ENCODE measurements around the gene OGFOD3.

The OGFOD3 gene

GRCh38 chr17:82436601-82437324, 18.4 kb upstream of the OGFOD3 start:
- no peak overlapping the region for H3K4me3 ChIP-seq (ENCODE audit: low read length)
- no peak for DNase-seq (ENCODE audit: low read depth)
- TF ChIP-seq CTCF (IDR thresholded peaks at IDR 0.05; ENCODE audit: insufficient read depth, low read depth, low read length, missing control alignments), result no peak

- no peak overlapping the region for H3K4me3 ChIP-seq (ENCODE audit: low read length)
- TF ChIP-seq CTCF (IDR thresholded peaks at IDR 0.05; ENCODE audit: insufficient read depth, low read depth, low read length, missing control alignments), result no peak
- no peak for DNase-seq (ENCODE audit: low read depth)
Measured at GRCh38 chr17:82435601-82436583, 17.5 kb upstream of the OGFOD3 start.

- DNase-seq (ENCODE audit: low read depth), result no peak
- no peak for TF ChIP-seq CTCF (IDR thresholded peaks at IDR 0.05; ENCODE audit: insufficient read depth, low read depth, low read length, missing control alignments)
- H3K4me3 ChIP-seq (ENCODE audit: low read length), result no peak overlapping the region
Measured at GRCh38 chr17:82435103-82435502, 16.7 kb upstream of the OGFOD3 start.

- no peak for TF ChIP-seq CTCF (IDR thresholded peaks at IDR 0.05; ENCODE audit: insufficient read depth, low read depth, low read length, missing control alignments)
- no peak for DNase-seq (ENCODE audit: low read depth)
Measured at GRCh38 chr17:82434216-82434565, 15.8 kb upstream of the OGFOD3 start.

GRCh38 chr17:82433560-82434215, 15.3 kb upstream of the OGFOD3 start:
- no peak for TF ChIP-seq CTCF (IDR thresholded peaks at IDR 0.05; ENCODE audit: insufficient read depth, low read depth, low read length, missing control alignments)
- no peak overlapping the region for H3K4me3 ChIP-seq (ENCODE audit: low read length)
- no peak for DNase-seq (ENCODE audit: low read depth)

More at GRCh38 chr17:82434216-82434565, 15.8 kb upstream of the OGFOD3 start:
- H3K4me3 ChIP-seq (ENCODE audit: low read length), result no peak overlapping the region

GRCh38 chr17:82432017-82432416, 13.6 kb upstream of the OGFOD3 start:
- DNase-seq (ENCODE audit: low read depth), result no peak
- no peak overlapping the region for H3K4me3 ChIP-seq (ENCODE audit: low read length)
- no peak for TF ChIP-seq CTCF (IDR thresholded peaks at IDR 0.05; ENCODE audit: insufficient read depth, low read depth, low read length, missing control alignments)
